Suppressor macrophage treated with lipopolysaccharide for 4 hours (primary cell): ENCODE data around the gene TBC1D7.

Source experiments
- DNase-seq: peaks from one replicate; pipeline ENCODE4 v3.0.0-alpha.2; 2020

The TBC1D7 gene

GRCh38 chr6:13289789-13290318 lies 38.5 kb downstream of the TBC1D7 start:
- DNase-seq = no peak

DNA sequence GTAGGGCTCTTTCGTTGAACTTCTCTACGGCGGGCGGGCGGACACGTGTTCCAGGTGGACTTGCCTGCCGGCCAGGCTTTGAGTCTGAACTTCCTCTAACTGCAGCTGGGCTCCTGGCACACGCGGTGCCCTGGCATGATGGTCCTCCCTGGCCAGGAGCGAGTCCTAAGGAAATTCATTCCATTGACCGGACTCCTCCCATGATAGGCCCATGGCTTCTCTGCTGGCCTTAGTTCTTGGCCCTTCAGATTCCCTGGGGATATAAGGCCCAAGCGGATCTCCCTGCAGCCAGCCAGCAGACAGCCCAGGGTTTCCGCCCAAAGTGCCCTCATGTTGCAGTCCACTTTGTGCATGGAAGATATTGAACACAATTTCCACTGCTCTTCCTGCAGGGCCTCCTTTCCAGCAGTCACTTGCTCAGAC lies 39.4 kb downstream of the TBC1D7 start:
- DNase-seq = no peak

DNA sequence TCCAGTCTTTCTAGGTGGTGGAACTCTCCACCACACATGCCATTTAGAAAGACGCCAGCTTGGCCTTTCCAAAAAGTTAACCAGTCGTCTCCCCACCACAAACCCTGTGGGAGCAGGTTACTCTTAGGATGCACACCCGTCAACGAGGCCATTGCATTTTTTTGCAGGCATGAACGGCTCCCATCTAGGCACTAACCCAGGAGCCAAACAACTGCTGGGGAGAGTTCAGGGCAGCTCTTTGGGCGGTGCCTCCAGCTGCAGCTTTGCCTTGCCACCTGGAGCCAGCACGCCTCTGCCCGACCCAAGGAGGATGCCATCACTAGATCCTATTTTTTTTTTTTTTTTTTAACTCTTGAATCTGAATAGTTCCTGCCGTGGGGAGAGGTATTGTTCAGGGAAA lies 39.9 kb downstream of the TBC1D7 start:
- no peak for DNase-seq

DNA sequence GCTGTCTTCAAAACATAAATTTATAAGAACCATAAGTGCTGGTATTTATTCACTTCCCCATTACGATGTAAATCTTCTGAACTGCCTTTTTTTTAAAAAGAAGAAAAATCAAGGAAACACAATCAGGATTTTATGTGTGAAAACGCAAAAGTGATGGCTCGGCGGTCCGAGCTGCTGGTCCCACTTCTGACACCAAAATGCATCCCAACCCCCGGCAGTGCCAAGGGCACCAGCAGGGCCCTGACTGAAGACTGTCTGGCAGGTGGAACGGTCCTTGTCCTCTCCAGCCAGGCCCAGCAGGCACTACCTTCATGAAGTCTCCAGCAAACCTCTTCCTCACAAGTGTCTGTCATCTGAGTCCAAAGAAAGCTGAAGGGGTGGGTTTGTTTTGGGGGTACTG lies 41.2 kb downstream of the TBC1D7 start:
- no peak for DNase-seq

GRCh38 chr6:13286181-13286580 lies 42.2 kb downstream of the TBC1D7 start:
- DNase-seq = peak; percentile 55

DNA sequence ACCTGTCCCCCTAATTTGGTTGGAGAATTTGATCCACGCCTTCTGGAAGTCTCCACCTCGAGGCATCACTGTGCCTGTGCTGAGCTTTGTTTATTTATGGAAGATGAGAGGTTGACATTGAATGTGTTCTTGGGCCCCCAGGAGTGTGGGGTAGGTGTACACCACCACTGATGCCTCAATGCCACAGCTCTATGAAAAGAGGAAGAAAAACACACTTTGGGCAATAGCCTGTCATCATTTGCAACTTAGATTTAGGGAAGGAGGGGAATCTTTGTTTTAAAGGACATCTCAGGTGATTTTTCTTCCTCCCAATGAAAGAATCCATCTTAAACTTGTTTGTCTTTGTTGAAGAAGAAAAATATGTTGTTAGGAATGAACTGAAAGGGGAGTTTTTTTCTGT lies 42.6 kb downstream of the TBC1D7 start:
- no peak for DNase-seq

DNA sequence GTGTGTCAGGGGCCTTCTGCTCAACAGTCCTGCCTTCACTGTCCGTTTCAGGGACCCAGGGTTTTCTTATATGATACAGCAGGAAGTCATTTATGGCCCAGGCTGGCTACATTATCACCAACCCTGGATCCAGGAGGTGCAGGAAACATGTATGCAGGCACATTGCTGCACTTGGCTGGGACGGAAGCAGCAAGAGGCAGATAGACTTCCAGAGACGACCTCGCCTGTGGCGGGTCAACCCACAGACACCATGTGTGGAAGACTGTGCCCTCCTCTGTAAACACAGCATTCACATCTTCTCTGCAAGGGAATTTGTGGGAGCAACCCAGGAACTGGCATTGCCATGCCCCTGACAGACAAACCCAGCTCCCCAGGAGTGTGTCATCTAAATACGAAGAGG lies 43.7 kb downstream of the TBC1D7 start:
- no peak for DNase-seq

DNA sequence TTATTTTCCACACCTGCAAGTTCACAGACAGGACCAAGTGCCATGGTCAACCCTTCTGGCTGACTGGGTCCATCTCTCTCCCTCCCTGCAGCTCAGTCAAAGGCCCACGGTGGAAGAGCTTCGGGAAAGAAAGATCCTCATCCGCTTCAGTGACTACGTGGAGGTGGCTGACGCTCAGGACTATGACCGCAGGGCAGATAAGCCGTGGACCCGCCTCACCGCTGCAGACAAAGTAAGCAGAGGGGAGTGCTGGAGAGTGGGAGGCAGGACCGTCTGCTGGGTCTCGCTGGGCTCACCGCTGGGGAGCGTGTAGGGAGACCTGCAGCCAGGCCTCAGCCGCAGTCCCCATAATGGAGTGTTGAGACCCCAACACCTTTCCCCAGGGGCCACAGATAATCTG lies 45.0 kb downstream of the TBC1D7 start:
- no peak for DNase-seq

DNA sequence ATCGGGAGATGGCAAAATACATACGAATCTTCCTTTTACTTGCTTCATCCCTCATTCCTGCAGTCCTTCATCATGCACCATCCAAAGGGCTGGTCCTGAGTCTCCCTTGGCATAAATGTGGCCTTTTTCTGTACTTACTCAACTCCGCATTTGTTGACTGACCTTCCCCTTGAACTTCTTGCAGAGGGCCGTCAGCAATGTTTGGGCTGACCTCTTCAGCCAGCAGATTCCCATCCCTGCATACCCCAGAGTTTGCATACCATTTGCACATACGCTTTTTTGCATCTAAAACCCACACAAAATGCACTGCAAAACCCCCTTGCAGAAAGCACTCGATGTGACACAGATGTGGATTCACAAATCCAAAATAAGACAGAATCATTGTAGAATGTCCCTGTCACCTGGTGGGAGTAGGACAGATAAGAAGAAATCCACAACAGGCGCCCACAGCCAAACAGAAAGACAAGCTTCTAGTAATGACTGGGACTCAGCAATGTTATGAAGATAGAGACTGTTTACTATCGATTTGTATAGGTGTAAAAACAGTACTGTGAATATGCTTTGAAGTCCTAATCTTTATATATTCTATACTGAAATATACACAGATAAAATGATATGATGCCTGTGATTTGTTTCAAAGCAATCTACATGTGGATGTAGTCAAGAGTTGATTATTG lies 45.8 kb downstream of the TBC1D7 start:
- DNase-seq = no peak

DNA sequence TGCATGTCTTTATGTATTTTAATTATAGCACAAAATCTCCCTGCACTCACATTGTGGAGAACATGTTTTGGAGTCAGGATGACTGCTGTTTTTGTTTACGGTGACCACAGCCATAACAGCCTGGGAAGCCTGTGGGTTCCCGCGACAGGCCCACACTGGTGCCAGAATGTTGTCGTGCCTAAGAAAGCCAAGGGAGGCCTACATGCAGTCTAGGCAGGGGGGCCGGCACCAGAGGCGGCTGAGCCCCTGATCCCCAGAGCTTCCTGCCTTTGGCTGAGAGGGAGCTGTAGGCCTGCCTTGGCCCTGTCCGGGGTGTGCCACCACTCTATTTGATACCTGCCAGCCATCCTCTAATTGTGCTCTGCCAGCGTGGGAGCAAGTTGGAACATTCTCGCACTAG lies 46.7 kb downstream of the TBC1D7 start:
- DNase-seq = no peak

GRCh38 chr6:13280254-13280653 lies 48.1 kb downstream of the TBC1D7 start:
- no peak for DNase-seq

- no peak for DNase-seq
Observed at GRCh38 chr6:13278991-13279390, 49.3 kb downstream of the TBC1D7 start.

DNA sequence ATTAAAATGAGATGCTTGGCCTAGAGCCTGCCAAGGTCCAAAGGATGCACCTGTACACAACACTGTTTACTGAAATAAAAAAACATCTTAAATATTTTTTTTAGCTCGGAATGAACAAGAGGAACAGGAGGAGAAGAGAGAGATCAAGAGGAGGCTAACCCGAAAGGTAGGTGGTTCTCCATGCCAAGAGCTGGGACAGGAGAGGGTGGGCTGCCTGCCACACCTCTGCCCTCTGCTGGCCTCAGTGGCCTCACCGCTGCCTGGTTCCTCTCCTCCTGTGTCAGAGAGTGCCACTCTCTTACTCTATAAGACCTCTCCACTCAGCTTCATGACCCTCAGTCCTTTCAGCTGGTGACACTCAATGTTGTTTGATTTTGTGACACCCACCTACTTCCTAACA lies 50.2 kb downstream of the TBC1D7 start:
- DNase-seq = no peak

- DNase-seq = no peak
Observed at GRCh38 chr6:13277231-13277630, 51.1 kb downstream of the TBC1D7 start.

DNA sequence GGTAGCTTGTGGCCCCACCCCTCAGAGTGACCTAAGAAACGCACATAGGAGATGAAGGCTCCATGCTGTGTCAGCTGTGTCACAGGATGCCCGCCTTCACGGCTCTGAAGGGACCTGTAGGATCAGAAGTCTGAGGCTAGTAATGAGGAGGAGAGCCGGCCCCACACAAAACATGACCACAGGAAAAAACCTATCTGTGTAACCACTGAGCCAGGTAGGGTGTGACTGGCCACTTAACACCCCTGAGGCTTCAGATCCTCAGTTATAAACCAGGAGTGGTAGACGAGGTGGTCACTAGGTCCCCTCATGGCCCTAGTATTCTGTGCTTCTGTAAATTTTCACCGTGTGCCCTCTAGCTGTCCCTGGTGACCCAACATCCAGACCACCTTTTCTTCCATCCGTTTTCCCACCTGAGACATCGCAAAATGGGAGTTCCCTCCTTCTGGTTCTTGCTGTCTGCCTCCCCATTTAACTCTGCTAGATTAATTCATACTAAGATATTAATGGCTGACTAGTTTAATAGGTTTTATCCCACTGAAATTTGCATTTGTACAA lies 52.8 kb downstream of the TBC1D7 start:
- DNase-seq = no peak

- DNase-seq = no peak
Observed at GRCh38 chr6:13274707-13275434, 53.5 kb downstream of the TBC1D7 start.

DNA sequence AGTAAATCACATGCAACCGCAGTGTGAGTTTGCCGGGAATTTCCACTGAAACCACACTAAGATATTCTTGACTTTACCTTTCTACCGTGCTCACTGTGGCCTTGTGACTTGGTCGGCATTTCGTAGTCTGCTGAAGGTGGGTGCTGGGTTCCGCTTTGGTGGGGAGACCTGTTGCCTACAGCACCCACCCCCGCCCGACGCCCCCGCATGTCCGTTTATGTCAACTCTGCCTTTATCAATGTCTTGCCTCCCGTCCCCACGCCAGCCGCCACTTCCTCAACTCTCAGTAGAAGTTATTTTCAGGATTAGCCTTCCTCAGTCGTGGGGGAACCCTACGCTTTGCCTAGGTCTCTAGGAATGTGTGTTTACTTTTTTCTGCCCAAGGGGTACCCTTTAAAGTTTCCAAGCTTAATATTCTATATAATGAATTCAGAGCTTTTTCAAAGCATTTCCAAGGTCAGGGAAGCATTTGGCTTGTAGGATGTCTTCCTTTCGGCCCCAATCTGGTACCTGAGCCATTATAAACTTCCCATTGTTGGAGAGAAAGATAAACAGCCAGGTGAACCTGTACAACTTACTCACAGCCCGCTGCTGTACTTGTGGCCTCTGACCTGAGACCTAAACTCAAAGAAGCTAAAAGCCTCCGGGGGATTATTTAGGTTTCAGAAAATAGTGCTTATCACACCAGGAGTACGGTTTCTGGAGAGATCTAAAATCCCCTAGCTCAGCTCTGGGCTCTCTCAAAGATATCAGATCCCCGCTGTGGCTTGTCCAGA lies 54.2 kb downstream of the TBC1D7 start:
- peak; percentile 69 for DNase-seq

GRCh38 chr6:13273202-13273930 lies 55.0 kb downstream of the TBC1D7 start:
- DNase-seq = peak; percentile 32

DNA sequence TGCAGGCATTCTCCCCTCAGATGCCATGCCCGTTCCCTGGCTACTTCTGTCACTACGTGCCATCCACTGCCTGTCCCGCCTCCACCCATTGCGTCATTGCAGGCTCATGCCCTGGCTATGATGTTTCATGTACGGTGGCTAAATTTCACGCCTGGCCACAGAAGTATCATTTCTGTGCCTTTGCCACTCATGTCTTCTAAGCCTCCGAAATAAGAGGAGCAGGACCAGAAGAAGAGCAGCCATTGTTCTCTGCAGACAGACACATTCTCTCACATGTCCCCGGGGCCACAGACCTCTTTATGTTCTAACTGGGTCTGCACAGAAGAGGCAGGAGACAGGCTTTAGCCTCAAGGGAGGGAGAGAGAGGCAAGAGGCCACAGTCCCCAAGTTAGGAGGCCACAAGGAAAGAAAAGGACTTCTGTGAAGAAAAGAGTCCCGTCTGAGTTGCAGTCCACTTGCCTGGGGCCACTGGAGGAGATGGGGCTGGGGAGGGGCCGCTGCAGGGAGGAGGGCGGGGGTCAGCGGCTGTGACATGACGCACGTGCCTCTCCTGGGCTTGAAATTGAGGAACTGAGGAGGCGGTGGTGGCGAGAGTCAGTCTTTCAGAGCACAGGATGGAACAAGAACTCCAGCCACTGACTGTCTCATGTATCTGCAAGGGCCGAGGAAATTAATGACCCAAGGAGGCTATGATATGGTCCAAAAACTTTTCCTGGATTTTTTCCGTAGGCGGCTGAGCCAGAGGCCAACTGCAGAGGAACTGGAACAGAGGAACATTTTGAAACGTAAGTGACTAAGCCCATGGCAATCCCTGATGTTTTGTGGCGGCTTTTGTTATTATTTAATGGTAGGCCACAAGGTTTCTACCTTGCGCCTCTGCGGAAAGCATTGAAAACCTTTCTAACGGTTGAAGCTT lies 55.9 kb downstream of the TBC1D7 start:
- peak; percentile 80 for DNase-seq

DNA sequence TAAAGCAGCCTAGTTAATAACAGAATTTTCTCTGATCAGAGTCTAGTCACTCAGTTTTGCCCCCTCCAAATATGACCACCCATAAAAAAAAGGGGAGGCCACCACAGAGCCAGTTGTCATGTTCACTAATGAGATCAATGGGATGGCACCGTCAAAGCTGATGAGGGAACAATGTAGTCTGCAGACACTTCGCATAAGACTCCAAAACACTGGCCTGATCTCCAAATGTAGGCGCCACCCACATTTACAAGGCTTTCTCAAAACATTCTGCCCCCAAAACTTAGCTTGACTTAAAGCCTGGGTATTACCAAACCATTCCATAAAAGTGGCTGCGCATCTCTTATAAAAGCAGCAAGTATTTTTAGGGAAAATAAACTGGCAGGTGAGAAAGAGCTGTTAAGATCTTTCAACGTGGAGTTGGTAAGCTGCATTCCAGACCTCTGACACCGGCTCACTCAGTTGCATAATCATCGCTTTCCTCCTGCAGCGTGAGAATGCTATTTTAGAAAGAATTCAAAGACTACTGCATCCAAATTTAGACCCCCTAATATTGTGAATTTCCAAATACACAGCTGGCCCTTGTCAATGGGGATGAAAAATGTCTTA lies 59.3 kb downstream of the TBC1D7 start:
- DNase-seq = no peak

DNA sequence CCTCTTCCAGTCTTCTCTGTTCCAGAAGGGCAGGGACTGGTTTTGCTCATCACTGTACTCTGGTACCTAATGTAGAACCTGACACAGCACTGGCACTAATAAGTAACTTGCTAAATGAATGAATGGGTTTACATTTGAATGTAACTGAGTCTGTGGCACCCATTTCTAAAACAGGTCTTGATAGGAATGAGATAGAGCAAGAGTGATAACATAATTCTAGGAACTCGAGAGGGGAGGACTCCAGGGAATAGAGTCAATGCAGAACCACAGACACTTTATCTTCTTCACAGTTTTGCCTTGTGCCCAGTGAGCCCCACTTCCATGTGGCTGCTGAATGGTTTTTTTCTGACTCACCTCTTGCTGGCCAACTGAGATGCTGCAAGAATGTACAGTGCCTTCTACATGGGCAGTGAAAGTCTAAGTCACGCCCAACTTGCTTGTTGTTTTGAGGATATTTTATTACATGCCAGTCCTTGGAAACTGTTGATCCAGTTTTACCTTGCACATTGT lies 61.1 kb downstream of the TBC1D7 start:
- DNase-seq = no peak
